NCI-H748 treated with DMSO at 0.1 percent for 48 hours (cell line): ENCODE results near the gene RGS6.

Experiments
- DNase-seq: peaks from one replicate; lab custom pipeline; 2025; lab: John Stamatoyannopoulos, UW

RGS6 gene

GRCh38 chr14:72314808-72315435 is 382.7 kb downstream of the RGS6 start:
- peak; percentile 31 for DNase-seq

- DNase-seq, result no peak
Observed at GRCh38 chr14:72315714-72316113, 383.5 kb downstream of the RGS6 start.

GRCh38 chr14:72318648-72319047 is 386.4 kb downstream of the RGS6 start:
- no peak for DNase-seq

- no peak for DNase-seq
Observed at GRCh38 chr14:72332046-72332445, 399.8 kb downstream of the RGS6 start.

GRCh38 chr14:72332871-72333270 is 400.6 kb downstream of the RGS6 start:
- DNase-seq, result no peak

- no peak for DNase-seq
Observed at GRCh38 chr14:72333357-72333756, 401.1 kb downstream of the RGS6 start.

- DNase-seq, result no peak
Observed at GRCh38 chr14:72336311-72336980, 404.2 kb downstream of the RGS6 start.

GRCh38 chr14:72341237-72341636 is 409.0 kb downstream of the RGS6 start:
- no peak for DNase-seq

GRCh38 chr14:72341686-72342085 is 409.5 kb downstream of the RGS6 start:
- no peak for DNase-seq

GRCh38 chr14:72347118-72347517 is 414.9 kb downstream of the RGS6 start:
- no peak for DNase-seq

GRCh38 chr14:72350215-72350614 is 418.0 kb downstream of the RGS6 start:
- no peak for DNase-seq

- DNase-seq, result no peak
Observed at GRCh38 chr14:72352012-72352411, 419.8 kb downstream of the RGS6 start.

GRCh38 chr14:72366619-72367018 is 434.4 kb downstream of the RGS6 start:
- no peak for DNase-seq

- no peak for DNase-seq
Observed at GRCh38 chr14:72369106-72369505, 436.9 kb downstream of the RGS6 start.

- DNase-seq, result no peak
Observed at GRCh38 chr14:72377016-72377415, 444.8 kb downstream of the RGS6 start.

GRCh38 chr14:72380456-72380855 is 448.2 kb downstream of the RGS6 start:
- no peak for DNase-seq

GRCh38 chr14:72383865-72384264 is 451.6 kb downstream of the RGS6 start:
- DNase-seq, result no peak

- no peak for DNase-seq
Observed at GRCh38 chr14:72387726-72388125, 455.5 kb downstream of the RGS6 start.

- DNase-seq, result no peak
Observed at GRCh38 chr14:72389200-72389599, 457.0 kb downstream of the RGS6 start.

- no peak for DNase-seq
Observed at GRCh38 chr14:72401101-72401625, 468.9 kb downstream of the RGS6 start.

- DNase-seq, result no peak
Observed at GRCh38 chr14:72401632-72402376, 469.6 kb downstream of the RGS6 start.

GRCh38 chr14:72402377-72402772 is 470.1 kb downstream of the RGS6 start:
- DNase-seq, result no peak
